ENCODE results near the gene KANK4.
"Not testable (repeated sequence)": the region's sequence is repeated elsewhere in the genome, so short reads cannot be mapped to it uniquely, and the experiment has no call there.

Gene KANK4

GRCh38 chr1:62235576-62235975 lies 83.7 kb downstream of the KANK4 start:
- no peak for DNase-seq

GRCh38 chr1:62234688-62235087 lies 84.5 kb downstream of the KANK4 start:
- no peak for DNase-seq

- no peak for DNase-seq
Observed at GRCh38 chr1:62233926-62234450, 85.2 kb downstream of the KANK4 start.

GRCh38 chr1:62232871-62233278 lies 86.4 kb downstream of the KANK4 start:
- DNase-seq, result no peak

GRCh38 chr1:62230718-62231117 lies 88.5 kb downstream of the KANK4 start:
- DNase-seq, result peak; percentile 60

GRCh38 chr1:62229932-62230331 lies 89.3 kb downstream of the KANK4 start:
- no peak for DNase-seq

GRCh38 chr1:62229468-62229867 lies 89.8 kb downstream of the KANK4 start:
- no peak for DNase-seq

- no peak for DNase-seq
Observed at GRCh38 chr1:62228883-62229187, 90.4 kb downstream of the KANK4 start.

GRCh38 chr1:62228136-62228882 lies 90.9 kb downstream of the KANK4 start:
- DNase-seq, result no peak

GRCh38 chr1:62227496-62227895 lies 91.7 kb downstream of the KANK4 start:
- no peak for DNase-seq

GRCh38 chr1:62224182-62224581 lies 95.1 kb downstream of the KANK4 start:
- no peak for DNase-seq

- DNase-seq, result no peak
Observed at GRCh38 chr1:62222321-62222720, 96.9 kb downstream of the KANK4 start.

GRCh38 chr1:62221171-62221570 lies 98.1 kb downstream of the KANK4 start:
- no peak for DNase-seq

GRCh38 chr1:62220456-62220855 lies 98.8 kb downstream of the KANK4 start:
- DNase-seq, result not testable (repeated sequence)

- no peak for DNase-seq
Observed at GRCh38 chr1:62218604-62219003, 100.6 kb downstream of the KANK4 start.

GRCh38 chr1:62213075-62213914 lies 105.9 kb downstream of the KANK4 start:
- no peak for DNase-seq

- no peak for DNase-seq
Observed at GRCh38 chr1:62212411-62212810, 106.8 kb downstream of the KANK4 start.

- DNase-seq, result no peak
Observed at GRCh38 chr1:62210960-62211359, 108.3 kb downstream of the KANK4 start.

GRCh38 chr1:62209931-62210595 lies 109.2 kb downstream of the KANK4 start:
- DNase-seq, result no peak

- no peak for DNase-seq
Observed at GRCh38 chr1:62208970-62209369, 110.3 kb downstream of the KANK4 start.

- no peak for DNase-seq
Observed at GRCh38 chr1:62208087-62208486, 111.1 kb downstream of the KANK4 start.

GRCh38 chr1:62207187-62207586 lies 112.0 kb downstream of the KANK4 start:
- DNase-seq, result no peak

GRCh38 chr1:62198781-62199125 lies 120.5 kb downstream of the KANK4 start:
- DNase-seq, result peak; percentile 8

Data from fibroblast of skin of back (primary cell).